SK-N-SH treated with all-trans-retinoic acid at 6 μM for 48 hours (cell line): ENCODE measurements around the gene MCUR1.

ENCODE experiments used
- ATAC-seq: fragments of 200-7000 bp; cut with Tn5 transposase; 3 replicates; pipeline ENCODE4 v1.9.1; 2020; ENCODE audit warnings: mild to moderate bottlenecking, moderate library complexity
- ARNTL ChIP-seq: fragments of 450-650 bp; formaldehyde crosslinking; IDR thresholded peaks from 2 replicates; pipeline ENCODE4 v1.5.0; 2020; ENCODE audit warnings: low read depth, mild to moderate bottlenecking, moderate library complexity, borderline replicate concordance
- BACH2 ChIP-seq: fragments of 250-450 bp; sonication (Bioruptor Pico); IDR thresholded peaks from 2 replicates; pipeline ENCODE4 v1.9.0; 2021; ENCODE audit warnings: mild to moderate bottlenecking, borderline replicate concordance
- CREB5 ChIP-seq: fragments of 250-450 bp; sonication (Bioruptor Pico); IDR thresholded peaks from 2 replicates; pipeline ENCODE4 v1.5.1; 2020; ENCODE audit warnings: low read depth, mild to moderate bottlenecking, moderate library complexity
- CSDC2 ChIP-seq: fragments of 250-450 bp; sonication (Bioruptor Pico); IDR thresholded peaks from 2 replicates; pipeline ENCODE4 v1.5.0; 2020; ENCODE audit warnings: mild to moderate bottlenecking, moderate library complexity
- ESRRG ChIP-seq: fragments of 250-450 bp; sonication (Bioruptor Pico); IDR thresholded peaks from 2 replicates; pipeline ENCODE4 v1.6.1; 2021; ENCODE audit warnings: mild to moderate bottlenecking
- GLIS3 ChIP-seq: fragments of 250-450 bp; sonication (Bioruptor Pico); IDR thresholded peaks from 2 replicates; pipeline ENCODE4 v1.5.0; 2020; ENCODE audit warnings: mild to moderate bottlenecking, moderate library complexity
- ISL1 ChIP-seq: fragments of 250-450 bp; sonication (Bioruptor Pico); IDR thresholded peaks from 2 replicates; pipeline ENCODE4 v2.1.2; 2022; ENCODE audit warnings: mild to moderate bottlenecking, moderate library complexity
- OSR1 ChIP-seq: fragments of 250-450 bp; sonication (Bioruptor Pico); IDR thresholded peaks from 2 replicates; pipeline ENCODE4 v1.8.0; 2022; ENCODE audit warnings: moderate library complexity, mild to moderate bottlenecking, inconsistent platforms
- PATZ1 ChIP-seq: fragments of 250-450 bp; sonication (Bioruptor Pico); IDR thresholded peaks from 2 replicates; pipeline ENCODE4 v1.8.0; 2020; ENCODE audit warnings: mild to moderate bottlenecking, moderate library complexity, borderline replicate concordance
- POU6F1 ChIP-seq: fragments of 250-450 bp; sonication (Bioruptor Pico); IDR thresholded peaks from 2 replicates; pipeline ENCODE4 v1.8.0; 2021; ENCODE audit warnings: low read depth, mild to moderate bottlenecking, moderate library complexity, borderline replicate concordance
- PPARA ChIP-seq: fragments of 250-450 bp; sonication (Bioruptor Pico); IDR thresholded peaks from 2 replicates; pipeline ENCODE4 v1.5.0; 2020; ENCODE audit warnings: mild to moderate bottlenecking, borderline replicate concordance
- SNAI2 ChIP-seq: fragments of 250-450 bp; sonication (Bioruptor Pico); IDR thresholded peaks from 2 replicates; pipeline ENCODE4 v1.5.0; 2020; ENCODE audit warnings: mild to moderate bottlenecking, moderate library complexity
- TCF4 ChIP-seq: fragments of 250-450 bp; sonication (Bioruptor Pico); IDR thresholded peaks from 2 replicates; pipeline ENCODE4 v1.8.0; 2021; ENCODE audit warnings: mild to moderate bottlenecking, moderate library complexity, borderline replicate concordance
- TOX ChIP-seq: fragments of 250-450 bp; sonication (Bioruptor Pico); IDR thresholded peaks from 2 replicates; pipeline ENCODE4 v1.8.0; 2021; ENCODE audit warnings: mild to moderate bottlenecking, moderate library complexity, borderline replicate concordance
- ZC3H10 ChIP-seq: fragments of 250-450 bp; sonication (Bioruptor Pico); IDR thresholded peaks from 2 replicates; pipeline ENCODE4 v1.5.1; 2021; ENCODE audit warnings: mild to moderate bottlenecking, moderate library complexity
- ZFP3 ChIP-seq: fragments of 250-450 bp; sonication (Bioruptor Pico); IDR thresholded peaks from 2 replicates; pipeline ENCODE4 v1.5.0; 2020; ENCODE audit warnings: mild to moderate bottlenecking, moderate library complexity
- ZFP30 ChIP-seq: fragments of 450-650 bp; formaldehyde crosslinking; IDR thresholded peaks from 2 replicates; pipeline ENCODE4 v1.5.0; 2022; ENCODE audit warnings: mild to moderate bottlenecking, moderate library complexity
- ZNF565 ChIP-seq: fragments of 450-650 bp; formaldehyde crosslinking; conservative IDR thresholded peaks from 2 replicates; pipeline ENCODE4 v1.5.0; 2020; ENCODE audit warnings: low read depth, mild to moderate bottlenecking, moderate library complexity
- ZNF70 ChIP-seq: fragments of 450-650 bp; formaldehyde crosslinking; IDR thresholded peaks from 2 replicates; pipeline ENCODE4 v1.5.0; 2020; ENCODE audit warnings: mild to moderate bottlenecking, moderate library complexity
- ZNF8 ChIP-seq: fragments of 450-650 bp; formaldehyde crosslinking; IDR thresholded peaks from 2 replicates; pipeline ENCODE4 v1.5.0; 2020; ENCODE audit warnings: mild to moderate bottlenecking, moderate library complexity
- TF ChIP-seq, protein P1 (sequence below): fragments of 250-450 bp; sonication (Bioruptor Pico); IDR thresholded peaks from 2 replicates; pipeline ENCODE4 v1.5.1; 2021; ENCODE audit warnings: mild to moderate bottlenecking, moderate library complexity

The MCUR1 gene

GRCh38 chr6:13761361-13762036 lies 52.9 kb downstream of the MCUR1 start:
- peak; percentile 81 for ATAC-seq
- no peak for TF ChIP-seq CREB5 (CRISPR knock-in tag)
- no peak for TF ChIP-seq ZNF8 (CRISPR knock-in tag)
- no peak for TF ChIP-seq OSR1 (CRISPR knock-in tag)
- TF ChIP-seq ESRRG (CRISPR knock-in tag) = no peak
- TF ChIP-seq BACH2 (CRISPR knock-in tag) = no peak
- TF ChIP-seq ARNTL (CRISPR knock-in tag) = no peak
- no peak for TF ChIP-seq GLIS3 (CRISPR knock-in tag)
- no peak for TF ChIP-seq TCF4 (CRISPR knock-in tag)
- TF ChIP-seq ZFP30 (CRISPR knock-in tag) = no peak
- TF ChIP-seq SNAI2 (CRISPR knock-in tag) = no peak
- TF ChIP-seq ISL1 (CRISPR knock-in tag) = no peak
- TF ChIP-seq ZFP3 (CRISPR knock-in tag) = no peak
- TF ChIP-seq POU6F1 = no peak
- no peak for TF ChIP-seq PATZ1
- TF ChIP-seq, protein P1, sequence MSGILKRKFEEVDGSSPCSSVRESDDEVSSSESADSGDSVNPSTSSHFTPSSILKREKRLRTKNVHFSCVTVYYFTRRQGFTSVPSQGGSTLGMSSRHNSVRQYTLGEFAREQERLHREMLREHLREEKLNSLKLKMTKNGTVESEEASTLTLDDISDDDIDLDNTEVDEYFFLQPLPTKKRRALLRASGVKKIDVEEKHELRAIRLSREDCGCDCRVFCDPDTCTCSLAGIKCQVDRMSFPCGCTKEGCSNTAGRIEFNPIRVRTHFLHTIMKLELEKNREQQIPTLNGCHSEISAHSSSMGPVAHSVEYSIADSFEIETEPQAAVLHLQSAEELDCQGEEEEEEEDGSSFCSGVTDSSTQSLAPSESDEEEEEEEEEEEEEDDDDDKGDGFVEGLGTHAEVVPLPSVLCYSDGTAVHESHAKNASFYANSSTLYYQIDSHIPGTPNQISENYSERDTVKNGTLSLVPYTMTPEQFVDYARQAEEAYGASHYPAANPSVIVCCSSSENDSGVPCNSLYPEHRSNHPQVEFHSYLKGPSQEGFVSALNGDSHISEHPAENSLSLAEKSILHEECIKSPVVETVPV = no peak
- TF ChIP-seq PPARA (CRISPR knock-in tag) = no peak
- TF ChIP-seq ZNF70 (CRISPR knock-in tag) = no peak
- TF ChIP-seq CSDC2 = no peak
- no peak for TF ChIP-seq TOX (CRISPR knock-in tag)
- TF ChIP-seq ZC3H10 (CRISPR knock-in tag) = no peak

DNA sequence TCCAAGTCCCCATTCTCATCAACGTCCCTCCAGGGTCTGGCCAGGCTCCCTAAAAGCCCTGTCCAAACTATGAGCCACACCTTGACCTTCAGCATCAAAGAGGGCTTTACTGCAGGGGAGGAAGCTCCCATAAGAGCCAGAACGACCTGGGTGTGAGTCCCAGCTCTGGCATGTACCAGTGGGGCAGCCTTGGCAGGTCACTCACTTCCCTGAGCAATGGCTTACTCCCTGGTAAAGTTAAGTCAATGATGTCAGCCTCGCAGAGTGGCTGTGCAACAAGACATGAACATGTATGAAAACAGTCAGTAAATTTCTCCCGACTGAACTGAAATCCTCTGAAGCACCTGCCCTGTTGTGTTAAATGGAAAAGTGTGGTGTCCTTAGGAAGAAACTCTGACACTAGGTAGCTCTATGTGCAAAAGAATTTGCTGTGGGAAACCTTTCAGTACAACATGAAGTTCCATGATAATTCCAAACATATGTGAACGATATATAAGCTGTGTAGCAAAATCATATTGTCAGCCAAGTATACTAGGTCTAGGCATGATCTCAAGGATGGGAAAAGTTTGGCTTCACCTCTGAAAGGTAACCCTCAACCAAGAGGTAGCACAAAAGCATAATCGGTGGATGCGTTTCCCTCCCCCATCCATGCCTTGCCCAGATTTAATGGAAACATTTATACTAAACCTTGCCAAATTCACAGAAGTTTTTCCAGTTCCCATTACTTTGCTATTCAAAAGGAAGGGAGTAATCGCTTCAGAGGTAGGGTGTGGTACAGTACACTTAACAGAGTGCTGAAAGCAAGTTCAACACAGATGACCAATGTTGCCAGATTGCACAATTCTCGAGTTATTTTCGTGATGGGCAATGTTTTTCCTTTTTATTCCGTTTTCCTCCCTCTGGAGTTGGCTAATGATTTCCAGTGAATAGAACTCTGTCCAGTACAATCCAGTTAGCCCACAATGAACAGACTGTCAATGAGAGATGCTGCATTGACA lies 53.8 kb downstream of the MCUR1 start:
- ATAC-seq = no peak
- TF ChIP-seq, protein P1 = no peak
- TF ChIP-seq PATZ1 (no peak), CREB5 (CRISPR knock-in tag) (no peak), POU6F1 (no peak), ZNF8 (CRISPR knock-in tag) (no peak), ESRRG (CRISPR knock-in tag) (no peak), ZFP3 (CRISPR knock-in tag) (no peak), TOX (CRISPR knock-in tag) (no peak), ISL1 (CRISPR knock-in tag) (no peak), PPARA (CRISPR knock-in tag) (no peak), ZFP30 (CRISPR knock-in tag) (no peak), ZNF565 (CRISPR knock-in tag) (no peak)
